Loucy (cell line): ENCODE results near the gene SELENON.

Experiments
- H2AFZ ChIP-seq: fragments of 200-600 bp; sonication (generic); 2 replicates; pipeline ENCODE4 v1.6.0; 2016; ENCODE audit warnings: antibody characterized with exemption, mild to moderate bottlenecking, low read length, moderate library complexity
- H3F3A ChIP-seq: fragments of 200-600 bp; 2 replicates; pipeline ENCODE4 v1.6.0; 2016; ENCODE audit warnings: antibody characterized with exemption, low read depth, mild to moderate bottlenecking
- H3K27me3 ChIP-seq: fragments of 200-600 bp; sonication (generic); 2 replicates; pipeline ENCODE4 v1.6.1; 2014; ENCODE audit warnings: low read length, mild to moderate bottlenecking; ENCODE audit not compliant: insufficient read depth, poor library complexity, severe bottlenecking
- H3K36me3 ChIP-seq: fragments of 200-600 bp; sonication (generic); 2 replicates; pipeline ENCODE4 v1.6.1; 2016; ENCODE audit warnings: low read length; ENCODE audit not compliant: insufficient read depth
- H3K4me1 ChIP-seq: fragments of 200-600 bp; sonication (generic); 2 replicates; pipeline ENCODE4 v1.5.1; 2014; ENCODE audit warnings: low read length, mild to moderate bottlenecking; ENCODE audit not compliant: insufficient read depth, poor library complexity, severe bottlenecking
- H3K4me2 ChIP-seq: fragments of 200-600 bp; sonication (generic); 2 replicates; pipeline ENCODE4 v1.6.0; 2014; ENCODE audit warnings: antibody characterized with exemption, low read length, low read depth, mild to moderate bottlenecking; ENCODE audit not compliant: poor library complexity, severe bottlenecking
- H3K4me3 ChIP-seq: fragments of 200-600 bp; sonication (generic); 2 replicates; pipeline ENCODE4 v1.5.1; 2014; ENCODE audit warnings: low read length, mild to moderate bottlenecking, mixed read lengths; ENCODE audit not compliant: poor library complexity, severe bottlenecking
- H3K79me2 ChIP-seq: fragments of 200-600 bp; sonication (generic); 2 replicates; pipeline ENCODE4 v1.6.1; 2014; ENCODE audit warnings: low read length; ENCODE audit not compliant: insufficient read depth
- H3K9ac ChIP-seq: fragments of 200-600 bp; sonication (generic); 2 replicates; pipeline ENCODE4 v1.6.0; 2014; ENCODE audit warnings: mild to moderate bottlenecking, low read depth, low read length, moderate library complexity; ENCODE audit not compliant: poor library complexity, severe bottlenecking
- H3K9me2 ChIP-seq: fragments of 200-600 bp; sonication (generic); replicated peaks from 2 replicates; pipeline ENCODE4 v1.6.1; 2016; ENCODE audit warnings: low read depth, low read length, mixed read lengths
- H3K9me3 ChIP-seq: fragments of 200-600 bp; sonication (generic); 2 replicates; pipeline ENCODE4 v1.6.1; 2014; ENCODE audit warnings: mild to moderate bottlenecking, antibody characterized with exemption, low read length, low read depth; ENCODE audit not compliant: insufficient read depth
- H4K20me1 ChIP-seq: fragments of 200-600 bp; sonication (generic); 2 replicates; pipeline ENCODE4 v1.6.0; 2014; ENCODE audit warnings: antibody characterized with exemption, low read length, mild to moderate bottlenecking; ENCODE audit not compliant: insufficient read depth, poor library complexity, severe bottlenecking
- EZH2phosphoT487 ChIP-seq: fragments of 200-600 bp; IDR thresholded peaks from 2 replicates; pipeline ENCODE4 v1.6.1; 2018; ENCODE audit warnings: antibody characterized with exemption, mild to moderate bottlenecking, moderate library complexity, borderline replicate concordance
- TF ChIP-seq, protein P1 (sequence below): fragments of 200-600 bp; sonication (generic); conservative IDR thresholded peaks from 2 replicates; pipeline ENCODE4 v1.5.1; 2014; ENCODE audit warnings: mild to moderate bottlenecking, antibody characterized with exemption, low read length

SELENON gene

GRCh38 chr1:25768999-25769398 lies 31.0 kb upstream of the SELENON start:
- Histone ChIP-seq H3K9me2 (no peaks in the 10 kb centered on the region), H4K20me1 (no peaks in the 10 kb centered on the region), H3K9ac (no peak overlapping the region), H2AFZ (no peak overlapping the region), H3F3A (0 out of 2 replicates have a peak, but pooled peaks cover 3% of the 10 kb centered on the region), H3K79me2 (no peaks in the 10 kb centered on the region), H3K36me3 (no peaks in the 10 kb centered on the region), H3K4me1 (peaks cover 37% of the 10 kb centered on the region), H3K27me3 (peaks cover 36% of the 10 kb centered on the region), H3K4me2 (no peak overlapping the region), H3K9me3 (no peaks in the 10 kb centered on the region), H3K4me3 (no peak overlapping the region)
- TF ChIP-seq, protein P1, sequence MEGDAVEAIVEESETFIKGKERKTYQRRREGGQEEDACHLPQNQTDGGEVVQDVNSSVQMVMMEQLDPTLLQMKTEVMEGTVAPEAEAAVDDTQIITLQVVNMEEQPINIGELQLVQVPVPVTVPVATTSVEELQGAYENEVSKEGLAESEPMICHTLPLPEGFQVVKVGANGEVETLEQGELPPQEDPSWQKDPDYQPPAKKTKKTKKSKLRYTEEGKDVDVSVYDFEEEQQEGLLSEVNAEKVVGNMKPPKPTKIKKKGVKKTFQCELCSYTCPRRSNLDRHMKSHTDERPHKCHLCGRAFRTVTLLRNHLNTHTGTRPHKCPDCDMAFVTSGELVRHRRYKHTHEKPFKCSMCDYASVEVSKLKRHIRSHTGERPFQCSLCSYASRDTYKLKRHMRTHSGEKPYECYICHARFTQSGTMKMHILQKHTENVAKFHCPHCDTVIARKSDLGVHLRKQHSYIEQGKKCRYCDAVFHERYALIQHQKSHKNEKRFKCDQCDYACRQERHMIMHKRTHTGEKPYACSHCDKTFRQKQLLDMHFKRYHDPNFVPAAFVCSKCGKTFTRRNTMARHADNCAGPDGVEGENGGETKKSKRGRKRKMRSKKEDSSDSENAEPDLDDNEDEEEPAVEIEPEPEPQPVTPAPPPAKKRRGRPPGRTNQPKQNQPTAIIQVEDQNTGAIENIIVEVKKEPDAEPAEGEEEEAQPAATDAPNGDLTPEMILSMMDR = no peak
- no peak for TF ChIP-seq EZH2phosphoT487

DNA sequence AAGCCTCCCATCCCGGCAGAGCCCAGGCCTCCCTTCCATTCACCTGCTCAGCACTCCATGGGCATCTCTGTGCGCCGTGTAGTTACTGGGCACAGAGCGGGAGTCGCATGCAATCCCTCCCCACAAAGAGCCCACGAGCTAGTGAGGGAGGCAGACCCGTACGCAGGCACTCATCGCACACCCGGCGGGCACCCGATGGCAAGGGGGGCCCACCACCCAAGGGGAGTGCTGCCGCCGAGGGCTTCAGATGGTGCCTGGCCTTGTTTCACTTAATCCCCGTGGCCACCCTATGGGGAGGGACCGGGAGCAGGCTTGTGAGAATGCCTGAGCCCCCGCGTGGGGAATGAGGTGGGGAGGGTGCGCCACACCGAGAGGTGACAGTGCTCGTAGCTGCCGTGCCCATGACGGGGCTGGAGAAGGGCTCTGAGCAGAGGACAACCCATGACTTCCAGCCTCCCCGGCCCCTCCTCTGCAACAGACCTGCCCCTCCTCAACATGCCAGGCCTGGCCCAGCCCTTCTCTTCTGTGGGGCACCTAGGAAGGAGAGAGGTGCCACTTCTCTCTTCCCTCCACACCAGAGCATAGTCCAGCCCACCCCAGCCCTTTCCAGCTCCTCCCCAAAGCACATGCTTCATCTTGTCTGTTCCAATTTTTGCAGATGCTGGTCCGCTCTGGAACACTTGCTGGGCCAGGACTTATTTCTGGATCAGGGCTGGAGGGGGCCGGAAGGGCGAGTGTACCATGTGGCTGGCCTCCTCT lies 30.2 kb upstream of the SELENON start:
- TF ChIP-seq EZH2phosphoT487 = no peak
- TF ChIP-seq, protein P1 = no peak
- Histone ChIP-seq H3K27me3 (peaks cover 36% of the 10 kb centered on the region), H3K36me3 (no peaks in the 10 kb centered on the region), H3K9me2 (no peaks in the 10 kb centered on the region), H3F3A (0 out of 2 replicates have a peak, but pooled peaks cover 6% of the 10 kb centered on the region), H2AFZ (no peak overlapping the region), H3K79me2 (no peaks in the 10 kb centered on the region), H3K4me3 (no peak overlapping the region), H3K4me1 (peaks cover 44% of the 10 kb centered on the region), H3K4me2 (peak overlapping the region; percentile 63), H4K20me1 (no peaks in the 10 kb centered on the region), H3K9ac (no peak overlapping the region), H3K9me3 (no peaks in the 10 kb centered on the region)

DNA sequence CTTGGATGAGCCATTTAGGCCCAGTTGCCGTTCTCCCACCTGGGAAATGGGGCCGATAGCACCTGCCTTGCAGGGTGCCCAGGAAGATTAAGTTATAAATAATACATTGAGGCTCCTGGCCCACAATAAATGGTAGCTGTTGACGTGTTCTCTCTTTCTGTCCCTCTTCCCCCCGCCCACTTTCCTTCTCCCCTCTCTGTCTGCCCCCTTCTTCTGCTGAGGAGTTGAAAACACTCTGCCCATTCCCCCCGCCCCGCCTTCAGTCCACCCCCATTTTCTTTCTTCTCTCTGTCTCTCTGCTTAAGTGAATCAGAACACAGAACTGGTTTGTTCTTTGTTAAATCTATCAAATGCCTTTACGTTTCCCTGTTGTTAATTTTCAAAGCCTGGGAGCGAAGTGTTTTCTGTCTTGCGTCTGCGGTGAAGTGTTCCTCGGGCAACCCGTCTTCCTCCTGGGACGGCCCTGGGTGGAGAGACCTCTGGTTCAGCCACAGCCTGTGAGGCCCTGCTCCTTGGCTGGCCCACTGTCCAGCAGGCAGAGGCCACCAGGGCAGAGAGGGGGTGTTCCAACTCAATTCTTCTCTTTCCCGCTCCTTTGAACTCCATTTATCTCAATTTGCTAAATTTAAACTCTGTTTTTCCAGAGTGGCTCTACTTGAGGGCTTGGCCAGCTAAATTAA lies 29.3 kb upstream of the SELENON start:
- H3K9me2 ChIP-seq = no peaks in the 10 kb centered on the region
- peak overlapping the region; percentile 41 for H3K4me3 ChIP-seq
- H3F3A ChIP-seq = 0 out of 2 replicates have a peak, but pooled peaks cover 14% of the 10 kb centered on the region
- H4K20me1 ChIP-seq = no peaks in the 10 kb centered on the region
- peak overlapping the region; percentile 63 for H3K4me2 ChIP-seq
- H2AFZ ChIP-seq = no peak overlapping the region
- H3K27me3 ChIP-seq = peaks cover 36% of the 10 kb centered on the region
- no peaks in the 10 kb centered on the region for H3K36me3 ChIP-seq
- peak overlapping the region; percentile 37 for H3K9ac ChIP-seq
- no peak for TF ChIP-seq EZH2phosphoT487
- TF ChIP-seq, protein P1 = no peak
- peaks cover 44% of the 10 kb centered on the region for H3K4me1 ChIP-seq
- no peaks in the 10 kb centered on the region for H3K9me3 ChIP-seq
- H3K79me2 ChIP-seq = no peaks in the 10 kb centered on the region
